Glutamatergic neuron (in vitro differentiated cells): ENCODE measurements around the gene ALMS1. TPM values are rescaled to one million over a fixed set of nuclear protein-coding genes. Genes with fewer than 3 reads are reported as not detected.

Experiments
- DNase-seq: peaks from one replicate; pipeline ENCODE4 v3.0.0; 2022
- H3K27ac Mint-ChIP-seq: one replicate; pipeline ENCODE4 v1.8.0; 2020; ENCODE audit warnings: mild to moderate bottlenecking, mixed read lengths, inconsistent platforms; ENCODE audit not compliant: unreplicated experiment
- H3K27me3 Mint-ChIP-seq: one replicate; pipeline ENCODE4 v1.8.0; 2020; ENCODE audit warnings: mild to moderate bottlenecking, moderate library complexity, mixed read lengths, inconsistent platforms; ENCODE audit not compliant: unreplicated experiment
- H3K36me3 Mint-ChIP-seq: one replicate; pipeline ENCODE4 v1.8.0; 2020; ENCODE audit warnings: mild to moderate bottlenecking, mixed read lengths, inconsistent platforms; ENCODE audit not compliant: unreplicated experiment
- H3K4me1 Mint-ChIP-seq: one replicate; pipeline ENCODE4 v1.8.0; 2020; ENCODE audit warnings: mild to moderate bottlenecking, low read depth, mixed read lengths, inconsistent platforms; ENCODE audit not compliant: unreplicated experiment
- H3K4me3 Mint-ChIP-seq: one replicate; pipeline ENCODE4 v1.8.0; 2020; ENCODE audit warnings: mild to moderate bottlenecking, mixed read lengths, inconsistent platforms; ENCODE audit not compliant: unreplicated experiment
- H3K9me3 Mint-ChIP-seq: one replicate; pipeline ENCODE4 v1.8.0; 2020; ENCODE audit warnings: mild to moderate bottlenecking, moderate library complexity, mixed read lengths, inconsistent platforms; ENCODE audit not compliant: unreplicated experiment
- total RNA-seq: library from RNA; stranded (reverse); fragmentation: NEBNext Ultra II Directional; extraction: Animal tissue kit (Norgen Biotek cat#: 25700); gene quantifications from one replicate; pipeline ENCODE4 v1.2.1, GENCODE V29; 2021; ENCODE audit not compliant: unreplicated experiment
- TF ChIP-seq, protein P1 (sequence below): fragments of 200-600 bp; sonication (generic); IDR thresholded peaks from one replicate; pipeline ENCODE4 v1.5.0; 2021; ENCODE audit not compliant: partially characterized antibody, unreplicated experiment

ALMS1 gene
- total RNA-seq, 1 donor from 2014 or later = 50.5 TPM

DNA sequence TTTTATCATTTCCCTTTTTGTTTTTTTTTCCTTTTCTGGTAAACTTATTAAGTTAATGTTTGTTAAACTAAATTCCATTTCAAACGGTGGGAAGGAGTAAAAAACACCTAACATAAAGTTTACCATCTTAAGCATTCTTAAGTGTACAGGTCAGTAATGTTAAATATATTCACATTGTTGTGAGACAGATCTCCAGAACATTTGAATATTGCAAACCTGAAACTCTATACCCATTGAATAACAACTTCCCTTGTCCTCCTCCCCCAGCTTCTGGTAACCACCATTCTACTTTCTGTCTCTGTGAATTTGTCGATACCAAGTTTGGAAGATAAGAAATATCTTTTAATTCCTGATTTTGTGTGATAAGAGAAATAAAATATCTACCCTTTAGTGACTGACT, 268.5 kb downstream of the ALMS1 start:
- H3K36me3 Mint-ChIP-seq = no peaks in the 10 kb centered on the region
- TF ChIP-seq, protein P1, sequence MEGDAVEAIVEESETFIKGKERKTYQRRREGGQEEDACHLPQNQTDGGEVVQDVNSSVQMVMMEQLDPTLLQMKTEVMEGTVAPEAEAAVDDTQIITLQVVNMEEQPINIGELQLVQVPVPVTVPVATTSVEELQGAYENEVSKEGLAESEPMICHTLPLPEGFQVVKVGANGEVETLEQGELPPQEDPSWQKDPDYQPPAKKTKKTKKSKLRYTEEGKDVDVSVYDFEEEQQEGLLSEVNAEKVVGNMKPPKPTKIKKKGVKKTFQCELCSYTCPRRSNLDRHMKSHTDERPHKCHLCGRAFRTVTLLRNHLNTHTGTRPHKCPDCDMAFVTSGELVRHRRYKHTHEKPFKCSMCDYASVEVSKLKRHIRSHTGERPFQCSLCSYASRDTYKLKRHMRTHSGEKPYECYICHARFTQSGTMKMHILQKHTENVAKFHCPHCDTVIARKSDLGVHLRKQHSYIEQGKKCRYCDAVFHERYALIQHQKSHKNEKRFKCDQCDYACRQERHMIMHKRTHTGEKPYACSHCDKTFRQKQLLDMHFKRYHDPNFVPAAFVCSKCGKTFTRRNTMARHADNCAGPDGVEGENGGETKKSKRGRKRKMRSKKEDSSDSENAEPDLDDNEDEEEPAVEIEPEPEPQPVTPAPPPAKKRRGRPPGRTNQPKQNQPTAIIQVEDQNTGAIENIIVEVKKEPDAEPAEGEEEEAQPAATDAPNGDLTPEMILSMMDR = no peak
- no peak overlapping the region for H3K27ac Mint-ChIP-seq
- H3K9me3 Mint-ChIP-seq = peaks cover under 1% of the 10 kb centered on the region
- H3K4me3 Mint-ChIP-seq = no peak overlapping the region
- H3K4me1 Mint-ChIP-seq = no peaks in the 10 kb centered on the region
- no peak for DNase-seq
- no peaks in the 10 kb centered on the region for H3K27me3 Mint-ChIP-seq

Other genes starting within 250 kb of the ALMS1 start
- gene NOTO, start 183.3 kb upstream of the ALMS1 start, total RNA-seq = not detected
- gene SMYD5, start 171.6 kb upstream of the ALMS1 start, total RNA-seq = 17.0 TPM
- gene PRADC1, start 152.6 kb upstream of the ALMS1 start, total RNA-seq = 26.8 TPM
- 269 TPM for gene CCT7, start 151.5 kb upstream of the ALMS1 start, total RNA-seq
- 14.0 TPM for gene FBXO41, start 101.4 kb upstream of the ALMS1 start, total RNA-seq
- not detected for gene EGR4, start 92.3 kb upstream of the ALMS1 start, total RNA-seq